Measurements from ENCODE around the gene IFI27L2. TPM values are rescaled to one million over a fixed set of nuclear protein-coding genes. Genes with fewer than 3 reads are reported as not detected.

Gene IFI27L2
- total and polyA plus RNA-seq, 12 donors: 41.5 to 122 (median 68.3) TPM

GRCh38 chr14:94126800-94127199, 2.6 kb downstream of the IFI27L2 start:
- 86 to 89% methylated on average over 5 of the region's 5 CpGs for WGBS, 2 donors
- no peak overlapping the region for H3K4me3 ChIP-seq
- H3K36me3 ChIP-seq: peaks cover 0 to 9% (median 0%) of the 10 kb centered on the region in 9 donors
- no peak for DNase-seq
- no peak for TF ChIP-seq CTCF (IDR thresholded peaks at IDR 0.05)
- H3K9me3 ChIP-seq: no peaks in the 10 kb centered on the region
- peaks cover 0 to 18% (median 9%) of the 10 kb centered on the region in 9 donors for H3K4me1 ChIP-seq
- no peak for ATAC-seq
- intact Hi-C loops (cut with DNase I): loop anchor here in 2 of 10 donors (5.0 kb wide), 2 partner anchors 44 to 89 kb away; partner anchors contain the start of genes DDX24 (in 1 of the 2) and IFI27L1 (in 1 of the 2)
- no peaks in the 10 kb centered on the region for H3K27me3 ChIP-seq
- H3K27ac ChIP-seq: no peak overlapping the region

- no peak for TF ChIP-seq CTCF (IDR thresholded peaks at IDR 0.05)
- Histone ChIP-seq H3K36me3 (peaks cover 0 to 9% (median 0%) of the 10 kb centered on the region in 9 donors), H3K27me3 (no peaks in the 10 kb centered on the region), H3K4me3 (no peak overlapping the region), H3K27ac (no peak overlapping the region), H3K4me1 (peaks cover 0 to 18% (median 9%) of the 10 kb centered on the region in 9 donors), H3K9me3 (no peaks in the 10 kb centered on the region)
- intact Hi-C loops (cut with DNase I): loop anchor here in 2 of 10 donors (5.0 kb wide), 2 partner anchors 44 to 89 kb away; partner anchors contain the start of genes DDX24 (in 1 of the 2) and IFI27L1 (in 1 of the 2)
- WGBS, 2 donors: 67 to 78% methylated on average over 1 of the region's 1 CpG
- no peak for DNase-seq
- ATAC-seq: no peak
Observed at GRCh38 chr14:94126419-94126677, 3.1 kb downstream of the IFI27L2 start.

- DNase-seq (peak in 1 of 2 donors; percentile 0), ATAC-seq (no peak)
- WGBS, 2 donors: 81 to 86% methylated on average over 6 of the region's 6 CpGs
- Histone ChIP-seq H3K4me1 (peaks cover 0 to 18% (median 9%) of the 10 kb centered on the region in 9 donors), H3K9me3 (peaks cover 0 to 5% (median 0%) of the 10 kb centered on the region in 11 donors), H3K4me3 (no peak overlapping the region), H3K27ac (no peak overlapping the region), H3K36me3 (peaks cover 0 to 9% (median 0%) of the 10 kb centered on the region in 9 donors), H3K27me3 (no peaks in the 10 kb centered on the region)
- intact Hi-C loops (cut with DNase I): loop anchor here in 2 of 10 donors (5.0 kb wide), 2 partner anchors 44 to 89 kb away; partner anchors contain the start of genes DDX24 (in 1 of the 2) and IFI27L1 (in 1 of the 2)
- no peak for TF ChIP-seq CTCF (IDR thresholded peaks at IDR 0.05)
Observed at GRCh38 chr14:94125659-94126418, 3.6 kb downstream of the IFI27L2 start.

- intact Hi-C loops (cut with DNase I): loop anchor here in 2 of 10 donors (5.0 kb wide), 2 partner anchors 42 to 87 kb away; partner anchors contain the start of genes DDX24 (in 1 of the 2) and IFI27L1 (in 1 of the 2)
Observed at GRCh38 chr14:94124582-94125377, 4.6 kb downstream of the IFI27L2 start.

More at GRCh38 chr14:94124582-94125377, 4.6 kb downstream of the IFI27L2 start:
- Histone ChIP-seq H3K9me3 (peaks cover 0 to 15% (median 4%) of the 10 kb centered on the region in 11 donors), H3K36me3 (peaks cover 0 to 9% (median 0%) of the 10 kb centered on the region in 9 donors), H3K27me3 (no peaks in the 10 kb centered on the region), H3K4me3 (no peak overlapping the region), H3K4me1 (peaks cover 0 to 10% (median under 1%) of the 10 kb centered on the region in 9 donors), H3K27ac (no peak overlapping the region)
- WGBS, 2 donors: 90 to 93% methylated on average over 9 of the region's 9 CpGs
- TF ChIP-seq CTCF (IDR thresholded peaks at IDR 0.05): no peak
- ATAC-seq (no peak), DNase-seq (peak in 1 of 2 donors; percentile 2)

All from heart right ventricle (tissue), 16 donors.